HEK293 (cell line): Measurements from ENCODE around the gene MALRD1.

Experiments
- ATF2 ChIP-seq: fragments of 450-650 bp; formaldehyde crosslinking; IDR thresholded peaks from 2 replicates; pipeline ENCODE4 v1.5.1; 2016; ENCODE audit warnings: missing biosample characterization, missing genetic modification characterization, low read depth
- CTCF ChIP-seq: fragments of 450-650 bp; formaldehyde crosslinking; IDR thresholded peaks from 2 replicates; pipeline ENCODE4 v1.5.1; 2016; ENCODE audit warnings: missing biosample characterization, missing genetic modification characterization
- ELK4 ChIP-seq: IDR thresholded peaks from 2 replicates; pipeline ENCODE4 v1.6.1; 2011; ENCODE audit warnings: mild to moderate bottlenecking, low read depth, low read length, borderline replicate concordance
- GLIS2 ChIP-seq: fragments of 450-650 bp; formaldehyde crosslinking; IDR thresholded peaks from 2 replicates; pipeline ENCODE4 v1.5.1; 2016; ENCODE audit warnings: missing biosample characterization, missing genetic modification characterization
- MYNN ChIP-seq: fragments of 450-650 bp; formaldehyde crosslinking; IDR thresholded peaks from 2 replicates; pipeline ENCODE4 v1.5.1; 2016; ENCODE audit warnings: missing biosample characterization, missing genetic modification characterization, borderline replicate concordance
- REST ChIP-seq: fragments of 450-650 bp; formaldehyde crosslinking; IDR thresholded peaks from 2 replicates; pipeline ENCODE4 v1.5.1; 2016; ENCODE audit warnings: missing biosample characterization, missing genetic modification characterization
- SETDB1 ChIP-seq: IDR thresholded peaks from one replicate; pipeline ENCODE4 v1.6.1; 2017; ENCODE audit warnings: mild to moderate bottlenecking, low read length, moderate library complexity, mixed read lengths; ENCODE audit not compliant: insufficient read length
- ZBTB20 ChIP-seq: fragments of 450-650 bp; formaldehyde crosslinking; IDR thresholded peaks from 2 replicates; pipeline ENCODE4 v1.5.1; 2016; ENCODE audit warnings: missing biosample characterization, missing genetic modification characterization
- ZIC2 ChIP-seq: fragments of 450-650 bp; formaldehyde crosslinking; IDR thresholded peaks from 2 replicates; pipeline ENCODE4 v1.5.1; 2016; ENCODE audit warnings: missing biosample characterization, missing genetic modification characterization
- ZNF274 ChIP-seq, 2 experiments: fragments of 200-500 bp in 1 of 2; fragments of 450-650 bp in 1 of 2; sonication (Bioruptor generic) in 1 of 2; formaldehyde crosslinking in 1 of 2; IDR thresholded peaks; 2 replicates each; pipeline versions ENCODE4 v1.5.1 to v1.6.1; 2014 to 2016; ENCODE audit warnings: borderline replicate concordance in 1 of 2, inconsistent platforms in 1 of 2, low read length in 1 of 2, missing biosample characterization in 1 of 2, missing genetic modification characterization in 1 of 2
- ZNF37A ChIP-seq: fragments of 450-650 bp; IDR thresholded peaks from 2 replicates; pipeline ENCODE4 v1.5.1; 2018; ENCODE audit warnings: missing biosample characterization, missing genetic modification characterization
- ZNF585B ChIP-seq: fragments of 450-650 bp; formaldehyde crosslinking; IDR thresholded peaks from 2 replicates; pipeline ENCODE4 v1.5.1; 2016; ENCODE audit warnings: missing biosample characterization, missing genetic modification characterization
- ZNF670 ChIP-seq: fragments of 450-650 bp; formaldehyde crosslinking; IDR thresholded peaks from 2 replicates; pipeline ENCODE4 v1.5.1; 2016; ENCODE audit warnings: missing biosample characterization, missing genetic modification characterization, low read depth

- TF ChIP-seq ELK4 (no peak), CTCF (no peak), ZBTB20 (tag by site-specific recombination) (no peak), ZNF274 (IDR thresholded peaks at IDR 0.05; ENCODE audit: low read length) (no peak), ZNF274 (tag by site-specific recombination; IDR thresholded peaks at IDR 0.05; ENCODE audit: borderline replicate concordance) (no peak), SETDB1 (no peak), ZNF670 (tag by site-specific recombination) (no peak), GLIS2 (tag by site-specific recombination) (no peak), ZIC2 (no peak), ZNF585B (tag by site-specific recombination) (no peak), MYNN (no peak), REST (no peak), ZNF37A (tag by site-specific recombination) (no peak), ATF2 (no peak)
Measured at GRCh38 chr10:19570120-19570519, 521.5 kb downstream of the MALRD1 start.
